OCI-LY7 (cell line): ENCODE results near the gene TRANK1. TPM values are rescaled to one million over a fixed set of nuclear protein-coding genes. Genes with fewer than 3 reads are reported as not detected.
A peak's percentile ranks its signal among the peaks of the same experiment; 100 is the strongest.

Experiments used
- BruUV-seq: library from RNA; stranded (reverse); fragments of 400-500 nt; replicated peaks from 2 replicates; lab custom pipeline; 2021; lab: Mats Ljungman, UMichigan
- CTCF ChIA-PET: fragments of 300-600 bp; sonication (Branson Sonifier 250); formaldehyde crosslinking; loops from one replicate; lab custom pipeline; 2022; ENCODE audit warnings: antibody characterized with exemption; ENCODE audit not compliant: unreplicated experiment; lab: Charles Lee
- POLR2A ChIA-PET: fragments of 300-600 bp; sonication (Branson Sonifier 250); formaldehyde crosslinking; loops from one replicate; lab custom pipeline; 2022; ENCODE audit warnings: antibody characterized with exemption; lab: Charles Lee
- DNase-seq: peaks from one replicate; pipeline ENCODE4 v3.0.0-alpha.2; 2015; ENCODE audit warnings: low spot score
- H2AFZ ChIP-seq: fragments of 200-600 bp; sonication (generic), shearing (Covaris generic); 2 replicates; pipeline ENCODE4 v1.6.1; 2014; ENCODE audit warnings: mild to moderate bottlenecking, antibody characterized with exemption, low read length, moderate library complexity
- H3K27ac ChIP-seq: fragments of 200-600 bp; sonication (generic); 2 replicates; pipeline ENCODE4 v1.5.1; 2014; ENCODE audit warnings: mixed run types, low read depth, mild to moderate bottlenecking, moderate library complexity, low read length, inconsistent platforms; ENCODE audit not compliant: poor library complexity, severe bottlenecking
- H3K36me3 ChIP-seq: fragments of 200-600 bp; sonication (generic); 2 replicates; pipeline ENCODE4 v1.6.1; 2014; ENCODE audit warnings: mild to moderate bottlenecking, antibody characterized with exemption, low read length, moderate library complexity, mixed read lengths; ENCODE audit not compliant: insufficient read depth
- H3K4me1 ChIP-seq: fragments of 200-600 bp; sonication (generic); 2 replicates; pipeline ENCODE4 v1.5.1; 2014; ENCODE audit warnings: mild to moderate bottlenecking, low read length; ENCODE audit not compliant: insufficient read depth, poor library complexity, severe bottlenecking
- H3K4me2 ChIP-seq: fragments of 200-600 bp; sonication (generic); 2 replicates; pipeline ENCODE4 v1.6.1; 2014; ENCODE audit warnings: mild to moderate bottlenecking, low read length
- H3K4me3 ChIP-seq: fragments of 200-600 bp; sonication (generic); 2 replicates; pipeline ENCODE4 v1.5.1; 2014; ENCODE audit warnings: mild to moderate bottlenecking, low read depth, low read length; ENCODE audit not compliant: poor library complexity, severe bottlenecking
- H3K79me2 ChIP-seq: fragments of 200-600 bp; sonication (generic); 2 replicates; pipeline ENCODE4 v1.6.1; 2016; ENCODE audit warnings: low read depth, mild to moderate bottlenecking, low read length, moderate library complexity, mixed read lengths; ENCODE audit not compliant: insufficient read depth
- H3K9me2 ChIP-seq: fragments of 200-600 bp; sonication (generic); 2 replicates; pipeline ENCODE4 v1.6.1; 2016; ENCODE audit warnings: mild to moderate bottlenecking, low read length, mixed read lengths; ENCODE audit not compliant: insufficient read depth
- H3K9me3 ChIP-seq: fragments of 200-600 bp; sonication (generic); 2 replicates; pipeline ENCODE4 v1.6.1; 2014; ENCODE audit warnings: mild to moderate bottlenecking, mixed run types, low read length, mixed read lengths
- H4K20me1 ChIP-seq: fragments of 200-600 bp; sonication (generic); 2 replicates; pipeline ENCODE4 v1.6.1; 2014; ENCODE audit warnings: mild to moderate bottlenecking, antibody characterized with exemption, low read length, moderate library complexity, mixed read lengths; ENCODE audit not compliant: insufficient read depth
- CTCF ChIP-seq: fragments of 200-600 bp; sonication (generic); conservative IDR thresholded peaks from 2 replicates; pipeline ENCODE4 v1.5.1; 2014; ENCODE audit warnings: mild to moderate bottlenecking, antibody characterized with exemption, low read length, moderate library complexity, mixed read lengths
- EZH2phosphoT487 ChIP-seq: fragments of 200-600 bp; sonication (generic); IDR thresholded peaks from 2 replicates; pipeline ENCODE4 v1.6.1; 2018; ENCODE audit warnings: low read depth, borderline replicate concordance, mild to moderate bottlenecking, mixed run types, antibody characterized with exemption, low read length, moderate library complexity, mixed read lengths
- intact Hi-C: fragments of 100-400 bp; cut with micrococcal nuclease; formaldehyde crosslinking; loops from one replicate; pipeline ENCODE4 v1.10.0; 2022; ENCODE audit not compliant: unreplicated experiment
- total RNA-seq, 2 experiments: library from RNA; depleted of rRNA in 1 of 2; stranded (reverse); fragments of >200 nt in 1 of 2; shearing (Covaris generic) in 1 of 2; gene quantifications; 2 replicates each; pipeline ENCODE4 v1.2.3, GENCODE V29; 2014 to 2022

The TRANK1 gene
- total RNA-seq, 2 experiments from 2014 or later, result 34.9 to 57.1 TPM

- H3K9me2 ChIP-seq, result no peaks in the 10 kb centered on the region
- peak overlapping the region; percentile 70 for H3K4me3 ChIP-seq
- H3K4me1 ChIP-seq, result peaks cover 11% of the 10 kb centered on the region
- DNase-seq, result no peak
- H3K4me2 ChIP-seq, result peak overlapping the region; percentile 80
- H2AFZ ChIP-seq, result peak overlapping the region; percentile 78
- H3K36me3 ChIP-seq, result no peaks in the 10 kb centered on the region
- intact Hi-C loops, result no loop called here
- TF ChIP-seq EZH2phosphoT487, result no peak
- TF ChIP-seq CTCF, result no peak
- no peaks in the 10 kb centered on the region for H3K79me2 ChIP-seq
- H3K27ac ChIP-seq, result no peak overlapping the region
- no peaks in the 10 kb centered on the region for H4K20me1 ChIP-seq
- ChIA-PET POLR2A (interaction anchor here (0.7 to 3.6 kb wide), 11 partner anchors 9 to 73 kb away, joined by 3 to 20 read pairs (median 4); no protein-coding TSS in a partner anchor), CTCF (interaction anchor here (0.8 to 2.0 kb wide), 3 partner anchors 12 to 48 kb away, joined by 4 read pairs; partner anchors contain the start of genes EPM2AIP1 and MLH1)
- H3K9me3 ChIP-seq, result peaks cover 30% of the 10 kb centered on the region
- no TSS peak for BruUV-seq
Measured at GRCh38 chr3:36945333-36945980, 603 bp upstream of the TRANK1 start.

GRCh38 chr3:36944012-36944640 lies 728 bp downstream of the TRANK1 start:
- Histone ChIP-seq H3K9me2 (no peaks in the 10 kb centered on the region), H3K4me2 (peak overlapping the region; percentile 80), H3K27ac (peak overlapping the region; percentile 10), H3K36me3 (no peaks in the 10 kb centered on the region), H3K79me2 (no peaks in the 10 kb centered on the region), H3K9me3 (peaks cover 21% of the 10 kb centered on the region), H3K4me1 (peaks cover 11% of the 10 kb centered on the region), H2AFZ (peak overlapping the region; percentile 78), H4K20me1 (no peaks in the 10 kb centered on the region), H3K4me3 (peak overlapping the region; percentile 70)
- intact Hi-C loops, result loop anchor here (1.0 kb wide), 2 partner anchors 21 to 32 kb away; no protein-coding TSS in a partner anchor
- no peak for TF ChIP-seq EZH2phosphoT487
- peak; percentile 62 for DNase-seq
- BruUV-seq, result no TSS peak
- ChIA-PET CTCF (interaction anchor here (2.0 kb wide), 1 partner anchor 38 kb away, joined by 4 read pairs; no protein-coding TSS in a partner anchor), POLR2A (interaction anchor here (0.6 to 3.6 kb wide), 14 partner anchors 9 to 77 kb away, joined by 3 to 20 read pairs (median 4); partner anchors contain the start of gene EPM2AIP1)

GRCh38 chr3:36943601-36944000 lies 1.3 kb downstream of the TRANK1 start:
- H3K4me2 ChIP-seq, result peak overlapping the region; percentile 80
- no peaks in the 10 kb centered on the region for H4K20me1 ChIP-seq
- BruUV-seq, result no TSS peak
- no peaks in the 10 kb centered on the region for H3K36me3 ChIP-seq
- no peak overlapping the region for H3K27ac ChIP-seq
- H3K4me1 ChIP-seq, result peaks cover 11% of the 10 kb centered on the region
- no peaks in the 10 kb centered on the region for H3K9me2 ChIP-seq
- TF ChIP-seq EZH2phosphoT487, result no peak
- no peak for TF ChIP-seq CTCF
- ChIA-PET POLR2A (interaction anchor here (0.6 to 3.6 kb wide), 11 partner anchors 9 to 108 kb away, joined by 3 to 20 read pairs (median 5); partner anchors contain the start of gene EPM2AIP1), CTCF (no interaction called here)
- H3K79me2 ChIP-seq, result no peaks in the 10 kb centered on the region
- peaks cover 20% of the 10 kb centered on the region for H3K9me3 ChIP-seq
- H2AFZ ChIP-seq, result no peak overlapping the region; the same call in 1 of the 2 replicates
- peak overlapping the region; percentile 70 for H3K4me3 ChIP-seq
- intact Hi-C loops, result no loop called here
- DNase-seq, result no peak
